ENCODE measurements around the gene TRDMT1.

GRCh38 chr10:17109046-17109445, 92.4 kb downstream of the TRDMT1 start:
- no peak for TF ChIP-seq CTCF (IDR thresholded peaks at IDR 0.05)
- TF ChIP-seq POLR2A (IDR thresholded peaks at IDR 0.05) = no peak

Data from thyroid gland (tissue), 4 donors.